Esophagus squamous epithelium (tissue), 5 donors: ENCODE data around the gene RAB43. TPM values are rescaled to one million over a fixed set of nuclear protein-coding genes. Genes with fewer than 3 reads are reported as not detected.
"Not testable (repeated sequence)": the region's sequence is repeated elsewhere in the genome, so short reads cannot be mapped to it uniquely, and the experiment has no call there.

Experiments used
- DNase-seq: peaks from one replicate; lab custom pipeline; 2025; lab: John Stamatoyannopoulos, UW
- H3K27ac ChIP-seq, 4 donors: fragments of 200-600 bp; sonication (generic); one replicate each; pipeline ENCODE4 v1.5.1; 2016 to 2019; ENCODE audit warnings: mild to moderate bottlenecking in 1 of 4
- H3K27me3 ChIP-seq, 4 donors: fragments of 200-600 bp; sonication (generic); 1 replicate in 3 of 4; 2 replicates in 1 of 4; pipeline versions ENCODE4 v1.5.1 to v1.6.0; 2017 to 2021; ENCODE audit warnings: antibody characterized with exemption in 1 of 4
- H3K36me3 ChIP-seq, 3 donors: fragments of 200-600 bp; sonication (generic); one replicate each; pipeline ENCODE4 v1.5.1; 2016 to 2019
- H3K4me1 ChIP-seq, 3 donors: fragments of 200-600 bp; sonication (generic); one replicate each; pipeline ENCODE4 v1.5.1; 2017 to 2019
- H3K4me3 ChIP-seq, 4 donors: fragments of 200-600 bp; sonication (generic); 1 replicate in 3 of 4; 2 replicates in 1 of 4; pipeline ENCODE4 v1.5.1; 2016 to 2019; ENCODE audit warnings: mild to moderate bottlenecking in 2 of 4, moderate library complexity in 1 of 4
- H3K9me3 ChIP-seq, 3 donors: fragments of 200-600 bp; sonication (generic); one replicate each; pipeline ENCODE4 v1.5.1; 2016 to 2019
- CTCF ChIP-seq, 6 experiments: fragments of 450-650 bp in 4 of 6; fragments of 200-600 bp in 2 of 6; sonication (generic) in 2 of 6; IDR thresholded peaks; one replicate each; pipeline ENCODE4 v1.5.1; 2016 to 2019; ENCODE audit warnings: antibody characterized with exemption in 6 of 6, mild to moderate bottlenecking in 4 of 6, moderate library complexity in 4 of 6
- POLR2A ChIP-seq, 4 donors: fragments of 450-650 bp; IDR thresholded peaks; one replicate each; pipeline ENCODE4 v1.6.1; 2017; ENCODE audit warnings: antibody characterized with exemption in 4 of 4, mild to moderate bottlenecking in 4 of 4, moderate library complexity in 3 of 4
- WGBS, 2 donors: methylation state at CpG; one replicate each; pipeline ENCODE4 v1.1.5; 2018; 5-methylcytosine and 5-hydroxymethylcytosine counted together
- intact Hi-C: fragments of 100-400 bp; cut with DNase I; formaldehyde crosslinking; loops from one replicate; pipeline ENCODE4 v1.15.0; 2022
- total RNA-seq, 4 donors: library from RNA; depleted of rRNA; stranded (reverse); fragments of >200 nt; gene quantifications; one replicate each; pipeline ENCODE4 v1.1.0, GENCODE V29; 2016
- donor health status: DM: yes; HTN: yes; CAD: no.

Gene RAB43
- total RNA-seq, 4 donors from 2014 or later = 4.6 to 11.1 (median 7.9) TPM

GRCh38 chr3:129068291-129068886 is 53.2 kb downstream of the RAB43 start:
- no peak for TF ChIP-seq CTCF (IDR thresholded peaks at IDR 0.05)
- no peak for TF ChIP-seq POLR2A (IDR thresholded peaks at IDR 0.05)
- H3K4me3 ChIP-seq = peak overlapping the region; percentile 15 to 60 (median 36)
- DNase-seq = no peak

GRCh38 chr3:129067719-129068118 is 53.9 kb downstream of the RAB43 start:
- peak in 1 of 6 experiments; percentile 5 for TF ChIP-seq CTCF (IDR thresholded peaks at IDR 0.05)

More at GRCh38 chr3:129068291-129068886, 53.2 kb downstream of the RAB43 start:
- intact Hi-C loops = no loop called here
- 3 to 6% methylated on average over 7 to 9 of the region's 44 CpGs for WGBS, 2 donors
- no peaks in the 10 kb centered on the region for H3K9me3 ChIP-seq
- H3K27me3 ChIP-seq = no peaks in the 10 kb centered on the region
- H3K27ac ChIP-seq = peak overlapping the region in 2 of 4 donors; percentile 44
- H3K36me3 ChIP-seq = no peaks in the 10 kb centered on the region
- H3K4me1 ChIP-seq = peaks cover 0 to 29% (median 3%) of the 10 kb centered on the region in 3 donors

GRCh38 chr3:129065720-129066073 is 55.9 kb downstream of the RAB43 start:
- no peak for DNase-seq
- Histone ChIP-seq H3K4me1 (peaks cover 0 to 29% (median 3%) of the 10 kb centered on the region in 3 donors), H3K27me3 (no peaks in the 10 kb centered on the region), H3K9me3 (no peaks in the 10 kb centered on the region), H3K4me3 (no peak overlapping the region), H3K36me3 (no peaks in the 10 kb centered on the region), H3K27ac (no peak overlapping the region)
- intact Hi-C loops = no loop called here
- no peak for TF ChIP-seq CTCF (IDR thresholded peaks at IDR 0.05)
- no peak for TF ChIP-seq POLR2A (IDR thresholded peaks at IDR 0.05)
- 69 to 76% methylated on average over 4 of the region's 4 CpGs for WGBS, 2 donors

More at GRCh38 chr3:129067719-129068118, 53.9 kb downstream of the RAB43 start:
- DNase-seq, H3K4me3 ChIP-seq, H3K9me3 ChIP-seq, H3K27me3 ChIP-seq, H3K36me3 ChIP-seq, intact Hi-C loops, H3K27ac ChIP-seq: not testable (repeated sequence)
- H3K4me1 ChIP-seq = peaks cover 0 to 29% (median 3%) of the 10 kb centered on the region in 3 donors
- 60 to 89% methylated on average over 5 to 7 of the region's 7 CpGs for WGBS, 2 donors

GRCh38 chr3:129065016-129065719 is 56.4 kb downstream of the RAB43 start:
- DNase-seq = no peak
- Histone ChIP-seq H3K36me3 (no peaks in the 10 kb centered on the region), H3K9me3 (no peaks in the 10 kb centered on the region), H3K4me1 (peaks cover 0 to 29% (median 3%) of the 10 kb centered on the region in 3 donors), H3K4me3 (no peak overlapping the region), H3K27ac (no peak overlapping the region), H3K27me3 (no peaks in the 10 kb centered on the region)
- WGBS, 2 donors = 86 to 92% methylated on average over 9 to 12 of the region's 14 CpGs
- intact Hi-C loops = no loop called here
- TF ChIP-seq POLR2A (IDR thresholded peaks at IDR 0.05) (no peak), CTCF (IDR thresholded peaks at IDR 0.05) (no peak)

- Histone ChIP-seq H3K4me1 (peaks cover 0 to 31% (median 3%) of the 10 kb centered on the region in 3 donors), H3K27ac (no peak overlapping the region), H3K9me3 (no peaks in the 10 kb centered on the region), H3K4me3 (no peak overlapping the region), H3K27me3 (no peaks in the 10 kb centered on the region), H3K36me3 (no peaks in the 10 kb centered on the region)
- TF ChIP-seq POLR2A (IDR thresholded peaks at IDR 0.05) (no peak), CTCF (IDR thresholded peaks at IDR 0.05) (no peak)
- intact Hi-C loops = no loop called here
- WGBS, 2 donors = 49 to 63% methylated on average over 11 to 15 of the region's 15 CpGs
- no peak for DNase-seq
These were observed 57.6 kb downstream of the RAB43 start for GRCh38 chr3:129063841-129064482.
